HG02610 (cell line): ENCODE measurements around the gene ASIC2.

ENCODE experiments used
- ATAC-seq: cut with Tn5 transposase; IDR thresholded peaks from one replicate; pipeline ENCODE4 v1.9.1; 2021; ENCODE audit warnings: mild to moderate bottlenecking, moderate library complexity; ENCODE audit not compliant: unreplicated experiment

ASIC2 gene

DNA sequence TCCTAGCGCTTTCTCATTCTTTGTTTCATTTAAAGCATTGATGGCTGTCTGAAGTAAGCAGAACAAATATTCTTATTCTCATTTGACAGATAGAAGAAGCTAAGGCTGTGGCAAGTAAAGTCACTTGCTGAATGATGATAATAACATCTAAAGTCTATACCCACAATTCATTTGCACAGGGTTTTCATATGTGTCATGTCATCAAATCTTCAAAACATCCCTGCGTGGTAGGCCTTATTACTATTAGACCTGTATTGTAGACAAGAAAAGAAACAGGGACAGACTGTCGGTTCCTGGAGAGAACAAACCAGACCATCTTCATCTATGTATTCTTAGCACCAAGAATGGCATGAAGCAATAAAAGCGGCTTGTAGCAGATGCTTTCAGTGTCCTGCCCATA, 85.9 kb downstream of the ASIC2 start:
- no peak for ATAC-seq

DNA sequence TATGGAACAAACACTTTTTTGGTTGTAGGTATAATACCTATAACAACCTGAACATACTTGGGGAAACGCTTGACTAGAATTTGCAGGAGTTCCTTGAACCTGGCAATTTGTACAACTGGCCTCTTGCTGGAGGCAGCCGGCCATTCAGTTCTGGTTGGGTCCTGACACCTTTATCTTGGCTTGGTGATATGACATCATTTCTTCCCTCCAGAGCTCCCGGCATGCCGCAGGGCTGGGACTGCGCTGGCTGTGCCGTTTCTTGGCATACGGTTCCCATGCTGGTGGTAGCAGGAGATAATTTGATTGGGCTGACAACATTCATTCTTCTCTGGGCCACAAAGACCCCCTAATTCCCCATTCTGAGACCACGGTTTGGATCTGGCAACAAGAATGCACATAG, 87.5 kb downstream of the ASIC2 start:
- no peak for ATAC-seq

GRCh38 chr17:33204701-33205100, 88.4 kb downstream of the ASIC2 start:
- ATAC-seq, result no peak

DNA sequence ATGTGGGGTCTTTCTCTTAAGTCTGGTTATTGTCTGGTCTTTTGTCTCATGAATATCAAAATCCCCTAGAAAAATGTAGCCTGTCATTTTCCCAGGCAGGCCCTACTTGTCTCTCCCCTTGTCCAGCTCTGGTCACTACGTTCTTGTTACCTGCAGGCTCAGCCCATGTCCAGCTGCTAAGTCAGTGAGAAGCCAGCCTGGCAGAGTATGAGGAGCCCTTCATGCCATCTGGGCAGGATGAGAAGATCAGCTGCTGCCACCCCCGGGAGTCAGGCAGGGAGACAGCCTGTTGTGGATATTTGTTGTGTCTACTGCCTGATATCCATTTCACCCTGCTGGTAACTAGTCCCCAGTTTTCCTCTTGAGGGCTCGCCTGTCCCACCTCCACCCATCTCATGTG, 88.9 kb downstream of the ASIC2 start:
- ATAC-seq, result no peak

DNA sequence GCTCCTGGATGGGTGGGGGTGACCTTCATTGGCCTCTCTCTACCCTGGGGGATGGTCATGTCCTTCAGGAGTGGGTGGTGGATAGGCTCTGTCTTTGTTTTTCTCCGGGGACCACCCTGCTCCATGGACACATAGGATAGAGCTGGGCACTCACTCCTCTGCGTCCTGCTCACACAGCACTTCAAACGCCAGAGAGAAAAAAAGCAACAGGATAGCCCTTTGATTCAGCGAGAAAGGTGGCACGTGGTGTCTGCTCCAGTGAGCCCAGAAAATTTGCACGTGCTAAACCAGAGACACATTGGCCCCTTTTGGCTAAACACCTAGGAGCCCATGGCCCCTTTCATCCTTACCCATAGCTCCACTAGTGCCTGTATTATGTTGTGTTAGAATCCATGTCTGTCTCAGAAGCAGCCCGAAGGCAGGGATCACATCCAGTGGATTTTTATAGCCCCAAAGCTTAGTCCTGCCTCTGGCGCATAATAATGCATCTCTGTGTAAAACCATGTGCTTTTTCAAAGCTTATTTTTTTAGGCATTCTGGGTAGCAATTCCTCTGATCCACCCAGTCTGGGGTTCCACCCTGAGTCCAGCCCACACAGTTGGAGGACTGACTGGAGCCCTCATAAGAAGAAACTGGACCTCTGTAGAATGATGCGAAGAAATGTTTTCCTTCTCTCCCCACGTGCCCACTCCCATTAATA, 90.1 kb downstream of the ASIC2 start:
- ATAC-seq, result no peak

- ATAC-seq, result no peak
Observed at GRCh38 chr17:33202021-33202420, 91.1 kb downstream of the ASIC2 start.

GRCh38 chr17:33201283-33201682, 91.8 kb downstream of the ASIC2 start:
- ATAC-seq, result no peak

- ATAC-seq, result no peak
Observed at GRCh38 chr17:33200587-33200986, 92.5 kb downstream of the ASIC2 start.

GRCh38 chr17:33199571-33200510, 93.3 kb downstream of the ASIC2 start:
- no peak for ATAC-seq

- ATAC-seq, result no peak
Observed at GRCh38 chr17:33198954-33199353, 94.1 kb downstream of the ASIC2 start.

DNA sequence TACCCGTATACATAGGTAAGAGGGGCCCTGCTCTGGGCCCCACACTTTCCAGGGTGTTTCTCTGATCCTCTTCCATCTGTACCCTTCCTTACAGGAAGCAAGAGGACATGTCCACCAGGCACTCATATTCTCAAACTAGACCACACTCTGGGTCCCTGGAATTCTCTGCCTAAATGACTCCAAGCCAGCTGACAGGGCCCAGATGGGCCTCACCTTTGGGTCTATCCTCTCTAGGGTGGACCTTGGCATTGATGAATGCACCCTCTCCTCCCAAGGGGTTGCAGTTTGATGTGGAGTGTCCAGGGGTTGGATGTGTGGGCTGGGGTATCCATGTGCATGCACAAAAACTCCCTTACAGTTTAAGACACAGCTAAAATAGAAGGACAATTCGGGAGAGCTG, 95.8 kb downstream of the ASIC2 start:
- ATAC-seq, result no peak

DNA sequence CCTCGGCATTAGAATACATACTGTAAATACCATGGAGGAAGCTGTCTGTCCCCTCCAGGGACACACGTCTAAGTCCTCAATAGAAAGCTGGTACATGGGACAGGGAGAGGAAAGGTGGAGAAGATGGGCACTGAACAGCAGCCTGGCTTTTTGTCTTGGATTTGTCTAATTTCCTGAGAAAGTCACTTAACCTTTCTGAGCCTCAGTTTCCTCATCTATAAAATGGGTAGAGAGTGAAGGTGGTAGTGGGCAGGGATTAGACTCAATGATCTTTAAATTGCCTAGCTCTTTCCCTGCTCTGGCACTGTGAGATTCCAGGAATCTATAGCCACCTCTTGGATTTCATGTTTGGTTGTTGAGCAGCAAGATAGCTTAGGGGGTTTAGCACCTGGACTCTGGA, 96.2 kb downstream of the ASIC2 start:
- ATAC-seq, result no peak

DNA sequence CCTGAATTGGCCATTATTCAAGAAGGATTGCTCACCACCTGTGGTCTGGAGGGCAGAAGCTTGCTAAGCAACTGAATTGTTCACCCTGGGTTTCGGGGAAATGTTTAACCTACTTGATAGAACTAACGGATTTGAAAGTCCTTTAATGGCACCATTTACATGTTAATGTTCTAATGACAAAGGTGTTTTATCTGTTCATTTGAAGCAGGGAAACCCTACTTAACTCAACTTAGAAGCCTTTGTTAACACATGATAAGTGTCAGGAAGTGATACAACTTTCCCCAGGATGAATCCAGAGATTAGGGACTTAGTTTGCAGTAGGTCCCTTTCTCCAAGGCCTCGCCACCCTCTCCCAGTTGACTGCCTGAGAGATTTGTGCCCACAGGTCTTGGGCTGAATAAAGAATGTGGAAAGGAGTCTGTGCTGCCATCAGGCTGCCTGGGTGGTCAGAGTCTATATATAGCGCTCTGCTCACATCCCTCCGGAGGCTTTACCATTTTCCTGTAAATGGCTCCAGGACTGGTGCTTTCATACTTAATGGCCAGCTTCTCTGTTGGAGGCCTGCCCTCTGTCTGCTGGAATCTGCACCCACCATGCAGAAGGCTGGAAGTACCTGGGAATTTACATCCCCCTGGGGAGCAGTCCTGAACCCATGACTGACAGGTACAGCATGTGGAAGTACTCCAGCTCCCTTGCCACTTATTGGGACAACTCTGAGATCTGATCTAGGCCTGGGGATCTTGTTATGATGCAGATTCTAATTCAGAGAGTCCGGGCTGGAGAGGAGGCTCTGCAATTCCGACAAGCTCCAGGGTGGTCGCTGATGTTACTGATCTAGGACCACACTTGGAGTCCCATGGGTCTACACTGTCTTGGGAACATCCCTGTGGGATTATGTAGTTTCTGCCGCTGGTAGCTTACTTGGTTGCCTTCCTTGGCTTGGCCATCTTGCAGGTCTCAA, 99.9 kb downstream of the ASIC2 start:
- ATAC-seq, result no peak

GRCh38 chr17:33183487-33184026, 109.5 kb downstream of the ASIC2 start:
- no peak for ATAC-seq

- ATAC-seq, result no peak
Observed at GRCh38 chr17:33179151-33179550, 113.9 kb downstream of the ASIC2 start.

DNA sequence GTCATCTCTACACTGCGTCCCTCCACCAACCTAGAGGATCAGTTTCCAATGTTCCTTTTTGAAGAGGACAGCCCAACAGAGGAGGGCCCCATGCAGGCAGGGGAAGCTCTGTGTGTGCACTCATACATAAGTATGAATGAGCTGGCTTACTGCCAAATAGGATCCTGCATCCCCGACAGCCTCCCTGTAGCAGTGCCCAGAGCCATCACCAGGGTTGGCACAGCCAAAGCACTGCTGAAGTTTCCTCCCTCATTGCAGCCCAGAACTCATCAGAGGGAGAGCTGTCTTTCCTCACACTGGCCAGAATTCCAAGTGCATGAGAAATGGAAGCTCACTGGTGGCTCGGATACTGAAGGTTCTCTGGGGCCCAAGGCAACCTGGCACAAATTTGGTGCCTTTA, 114.4 kb downstream of the ASIC2 start:
- ATAC-seq, result no peak

GRCh38 chr17:33175562-33175961, 117.5 kb downstream of the ASIC2 start:
- no peak for ATAC-seq

DNA sequence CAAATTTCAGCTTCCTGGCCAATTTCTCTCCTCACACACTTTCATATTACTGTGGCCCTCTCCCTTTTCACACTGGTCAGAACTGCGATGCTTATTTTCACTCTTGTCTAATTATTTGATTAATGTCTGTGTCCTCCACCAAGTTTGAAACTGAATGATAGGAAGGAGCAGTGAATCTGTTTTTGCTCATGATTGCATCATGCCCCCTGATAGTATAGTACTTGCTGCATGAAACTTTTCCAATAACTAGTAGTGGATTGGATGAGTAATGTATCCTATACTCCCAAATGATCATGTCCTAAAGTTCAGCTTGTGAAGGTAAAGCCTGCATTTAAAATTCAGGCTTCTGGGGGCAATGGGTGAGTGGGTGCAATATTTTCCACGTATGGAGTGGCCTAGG, 121.2 kb downstream of the ASIC2 start:
- ATAC-seq, result no peak

DNA sequence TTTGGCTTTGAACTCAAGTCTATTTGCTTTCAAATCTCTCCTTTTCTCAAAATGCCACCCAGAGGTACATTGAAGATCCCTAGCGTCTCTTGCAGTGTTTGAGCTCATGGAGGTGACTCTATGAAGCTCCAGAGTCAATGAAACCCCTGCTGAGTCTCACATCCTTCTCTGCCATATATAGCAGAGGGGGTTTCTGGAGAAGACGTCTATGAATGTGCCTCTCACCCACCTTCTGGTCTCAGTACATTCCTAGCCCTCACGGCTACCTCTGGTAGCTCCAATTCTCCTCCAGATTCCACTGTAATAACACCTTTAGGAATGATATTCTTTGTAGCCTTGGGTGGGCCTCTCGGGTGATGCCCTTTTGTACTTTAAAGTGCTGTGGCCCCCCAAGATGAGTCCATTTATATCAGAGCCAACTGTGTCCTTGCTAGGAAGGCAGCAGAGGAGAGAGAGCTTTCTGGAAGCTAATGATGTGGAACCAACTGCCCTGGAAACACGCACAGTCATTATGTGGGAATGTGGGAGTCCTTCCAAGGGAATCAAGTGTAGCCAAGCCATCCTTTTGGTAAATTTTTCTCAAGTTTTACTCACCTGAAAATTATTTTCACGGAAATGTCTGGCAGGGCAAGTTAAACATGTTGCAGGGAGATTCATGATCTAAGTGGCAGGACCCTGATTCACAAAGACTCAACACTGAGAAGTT, 123.4 kb downstream of the ASIC2 start:
- no peak for ATAC-seq

- ATAC-seq, result no peak
Observed at GRCh38 chr17:33167736-33168135, 125.4 kb downstream of the ASIC2 start.
